Measurements from ENCODE around the gene ORAI3. TPM values are rescaled to one million over a fixed set of nuclear protein-coding genes. Genes with fewer than 3 reads are reported as not detected.

The ORAI3 gene
- total and polyA plus RNA-seq, 2 of the 13 experiments (the other 11 are each of a cell fraction or from before 2014, with no cell fraction given): 11.4 to 32.0 TPM

GRCh38 chr16:30956601-30957455 lies 8.0 kb downstream of the ORAI3 start (continued):
- TF ChIP-seq HNRNPUL1 (IDR thresholded peaks at IDR 0.05; ENCODE audit: low read depth, low read length) (no peak), NFIC (IDR thresholded peaks at IDR 0.05; ENCODE audit: low read length) (peak; percentile 43; the same call in 1 of the 2 replicates), ZNF687 (CRISPR knock-in tag; IDR thresholded peaks at IDR 0.05) (peak; percentile 70; the same call in 1 of the 2 replicates), NFE2L2 (IDR thresholded peaks at IDR 0.05; ENCODE audit: low read length) (no peak; the same call in 1 of the 2 replicates), KLF15 (CRISPR knock-in tag; IDR thresholded peaks at IDR 0.05; ENCODE audit: borderline replicate concordance) (no peak), FOXP4 (CRISPR knock-in tag; IDR thresholded peaks at IDR 0.05) (0 out of 2 replicates have a peak, but pooled peaks have one; percentile 16), SRF (IDR thresholded peaks at IDR 0.05; ENCODE audit: low read depth, low read length) (no peak), HMGXB4 (CRISPR knock-in tag; IDR thresholded peaks at IDR 0.05; ENCODE audit: borderline replicate concordance in 1 of 2, low read depth in 1 of 2) (peak in 1 of 2 experiments; percentile 64; a peak in 2 of 4 replicates), ZFP82 (CRISPR knock-in tag; IDR thresholded peaks at IDR 0.05; ENCODE audit: borderline replicate concordance) (no peak), CENPT (CRISPR knock-in tag; IDR thresholded peaks at IDR 0.05; ENCODE audit: low read depth) (no peak), ZNF784 (CRISPR knock-in tag; IDR thresholded peaks at IDR 0.05; ENCODE audit: borderline replicate concordance) (no peak), CREM (IDR thresholded peaks at IDR 0.05) (no peak), CREM (CRISPR knock-in tag; IDR thresholded peaks at IDR 0.05) (no peak), ZNF354B (CRISPR knock-in tag; IDR thresholded peaks at IDR 0.05) (no peak), HNRNPK (IDR thresholded peaks at IDR 0.05; ENCODE audit: low read depth, low read length, poor library complexity, severe bottlenecking) (no peak), DNMT1 (CRISPR knock-in tag; IDR thresholded peaks at IDR 0.05) (0 out of 2 replicates have a peak, but pooled peaks have one; percentile 46)
